Urinary bladder (tissue), 4 donors: Measurements from ENCODE around the gene EVA1C. TPM values are rescaled to one million over a fixed set of nuclear protein-coding genes. Genes with fewer than 3 reads are reported as not detected.
"Not testable (repeated sequence)": the region's sequence is repeated elsewhere in the genome, so short reads cannot be mapped to it uniquely, and the experiment has no call there.

Source experiments
- DNase-seq: peaks from one replicate; pipeline ENCODE4 v3.0.0-alpha.2; 2015; ENCODE audit errors: extremely low spot score
- H3K27ac ChIP-seq: one replicate; pipeline ENCODE4 v1.5.1; 2013; ENCODE audit warnings: low read depth, mild to moderate bottlenecking, moderate library complexity
- H3K36me3 ChIP-seq: one replicate; pipeline ENCODE4 v1.6.1; 2013; ENCODE audit warnings: mild to moderate bottlenecking, moderate library complexity; ENCODE audit not compliant: insufficient read depth
- H3K4me1 ChIP-seq: one replicate; pipeline ENCODE4 v1.6.1; 2013; ENCODE audit warnings: mild to moderate bottlenecking, moderate library complexity; ENCODE audit not compliant: insufficient read depth
- H3K4me3 ChIP-seq: one replicate; pipeline ENCODE4 v1.5.1; 2013; ENCODE audit warnings: low read depth, low read length
- WGBS: extraction: QIAGEN DNeasy Blood & Tissue Kit; methylation state at CpG from one replicate; pipeline ENCODE4 v1.1.7; 2013; 5-methylcytosine and 5-hydroxymethylcytosine counted together
- polyA plus RNA-seq: library from polyadenylated mRNA; stranded (reverse); fragments of 200-250 nt; gene quantifications from one replicate; pipeline ENCODE4 v1.2.3, GENCODE V29; 2013
- total RNA-seq: library from RNA; depleted of rRNA; stranded (reverse); fragments of >200 nt; gene quantifications from one replicate; pipeline ENCODE4 v1.2.3, GENCODE V29; 2014
- donor health status: healthy with polysubstance abuse.
- donor health status: healthy.

EVA1C gene
- total and polyA plus RNA-seq, 2 donors = 5.7 to 35.2 TPM

- Histone ChIP-seq H3K36me3 (no peaks in the 10 kb centered on the region), H3K4me3 (no peak overlapping the region), H3K4me1 (peaks cover 2% of the 10 kb centered on the region), H3K27ac (no peak overlapping the region)
- 41% methylated on average over 10 of the region's 10 CpGs for WGBS
- DNase-seq = no peak
These were observed 104.5 kb downstream of the EVA1C start for GRCh38 chr21:32516756-32517649.

GRCh38 chr21:32519945-32520874, 107.7 kb downstream of the EVA1C start:
- no peaks in the 10 kb centered on the region for H3K36me3 ChIP-seq
- H3K27ac ChIP-seq = peak overlapping the region; percentile 33
- no peak for DNase-seq
- H3K4me3 ChIP-seq = no peak overlapping the region
- 87% methylated on average over 12 of the region's 12 CpGs for WGBS
- peaks cover 2% of the 10 kb centered on the region for H3K4me1 ChIP-seq

GRCh38 chr21:32520875-32521735, 108.6 kb downstream of the EVA1C start:
- peak overlapping the region; percentile 33 for H3K27ac ChIP-seq
- WGBS = 36% methylated on average over 14 of the region's 14 CpGs
- DNase-seq = peak; percentile 21
- H3K36me3 ChIP-seq = no peaks in the 10 kb centered on the region
- H3K4me3 ChIP-seq = no peak overlapping the region
- H3K4me1 ChIP-seq = peaks cover 2% of the 10 kb centered on the region

GRCh38 chr21:32521736-32522355, 109.3 kb downstream of the EVA1C start:
- no peak for DNase-seq
- Histone ChIP-seq H3K27ac (no peak overlapping the region), H3K4me3 (no peak overlapping the region), H3K36me3 (no peaks in the 10 kb centered on the region), H3K4me1 (no peaks in the 10 kb centered on the region)
- WGBS = 82% methylated on average over 8 of the region's 8 CpGs

DNA sequence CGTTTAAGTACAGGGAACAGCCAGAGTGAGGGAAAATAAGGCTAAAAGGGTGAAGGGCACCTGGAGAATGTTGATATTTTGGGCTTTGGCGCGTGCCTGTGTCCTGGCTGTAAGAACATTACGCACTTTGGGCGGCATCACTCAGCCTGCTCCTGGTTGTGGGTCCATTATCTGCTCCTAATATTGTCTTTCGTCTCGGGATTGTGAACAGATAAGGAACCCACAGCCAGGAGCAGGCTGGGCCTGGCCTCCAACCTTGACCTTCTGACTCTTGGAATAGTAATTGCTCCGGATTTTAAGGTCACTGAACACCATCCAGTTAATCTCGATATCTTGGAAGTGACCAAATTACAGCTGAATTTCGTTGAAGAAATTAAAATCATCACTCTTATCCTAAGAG, 111.0 kb downstream of the EVA1C start:
- 84% methylated on average over 10 of the region's 10 CpGs for whole genome bisulfite sequencing
- no peaks in the 10 kb centered on the region for H3K4me1 ChIP-seq

DNA sequence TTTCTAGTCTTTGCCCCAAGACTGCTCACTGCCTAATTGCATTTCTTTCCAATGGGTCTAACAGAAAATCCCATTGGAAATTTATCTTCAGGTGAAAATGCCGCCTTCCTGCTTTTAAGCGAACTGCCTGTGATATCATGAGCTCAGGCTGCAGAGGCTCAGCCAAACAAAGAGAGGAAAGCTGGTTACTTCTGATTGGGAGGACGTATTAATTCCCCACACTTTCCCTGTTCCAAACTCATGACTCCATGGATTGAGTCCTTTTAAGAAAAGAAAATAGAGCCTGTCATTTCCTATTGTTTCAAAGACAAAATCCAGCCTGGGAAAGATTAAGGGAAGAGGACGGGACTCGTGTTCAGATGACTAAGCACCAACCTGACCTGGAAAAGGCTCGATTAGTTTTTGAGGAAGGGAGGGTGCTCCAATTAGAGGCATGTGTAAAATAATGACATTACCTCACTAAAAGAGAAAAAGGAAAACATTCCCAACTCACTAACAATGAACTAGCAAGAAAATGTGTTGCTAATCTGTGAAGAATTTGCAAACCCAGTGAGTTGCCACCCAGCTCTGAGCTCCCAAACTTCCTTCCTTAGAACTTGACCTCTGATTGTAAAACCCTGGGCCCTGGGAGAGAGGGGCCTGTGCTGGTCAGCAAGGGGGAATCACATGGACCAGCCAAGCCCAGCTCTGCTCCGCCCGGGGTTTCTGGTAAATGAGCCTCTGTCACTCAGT, 111.6 kb downstream of the EVA1C start:
- Histone ChIP-seq H3K36me3 (no peaks in the 10 kb centered on the region), H3K27ac (no peak overlapping the region), H3K4me1 (no peaks in the 10 kb centered on the region), H3K4me3 (no peak overlapping the region)
- WGBS = 68% methylated on average over 8 of the region's 8 CpGs
- DNase-seq = no peak

More for the DNA sequence above, 111.0 kb downstream of the EVA1C start:
- DNase-seq = no peak
- no peak overlapping the region for H3K27ac ChIP-seq
- no peak overlapping the region for H3K4me3 ChIP-seq
- H3K36me3 ChIP-seq = no peaks in the 10 kb centered on the region

DNA sequence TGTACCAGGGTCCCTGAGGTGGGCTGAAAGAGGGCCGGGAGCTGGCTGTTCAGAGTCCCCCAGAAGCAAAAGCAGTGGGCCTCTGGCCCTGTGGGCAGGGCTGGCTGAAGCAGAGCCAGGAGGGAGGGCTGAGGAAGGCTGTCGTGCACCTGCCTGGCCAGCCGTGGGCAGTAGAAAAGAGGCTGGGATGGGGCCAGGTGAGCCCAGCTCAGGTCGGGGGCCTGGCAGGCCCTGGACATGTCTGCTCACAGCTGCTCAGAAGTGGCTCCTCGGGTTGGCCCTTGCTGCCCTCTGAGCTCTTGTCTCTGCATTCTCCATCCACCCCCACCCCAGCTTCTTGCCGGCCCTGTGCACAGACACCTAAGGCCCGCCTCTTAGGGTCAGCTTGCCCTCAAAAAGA, 112.8 kb downstream of the EVA1C start:
- DNase-seq = no peak
- no peak overlapping the region for H3K4me3 ChIP-seq
- 80% methylated on average over 7 of the region's 7 CpGs for WGBS
- H3K36me3 ChIP-seq = no peaks in the 10 kb centered on the region
- no peak overlapping the region for H3K27ac ChIP-seq
- no peaks in the 10 kb centered on the region for H3K4me1 ChIP-seq

- no peak for DNase-seq
- Histone ChIP-seq H3K4me1 (no peaks in the 10 kb centered on the region), H3K36me3 (no peaks in the 10 kb centered on the region), H3K27ac (no peak overlapping the region), H3K4me3 (no peak overlapping the region)
- 89% methylated on average over 4 of the region's 4 CpGs for WGBS
These were observed 117.2 kb downstream of the EVA1C start for GRCh38 chr21:32529679-32530078.

- not testable (repeated sequence) for H3K27ac ChIP-seq, H3K4me1 ChIP-seq, DNase-seq, H3K4me3 ChIP-seq, H3K36me3 ChIP-seq
- 87% methylated on average over 7 of the region's 7 CpGs for whole genome bisulfite sequencing
These were observed 118.3 kb downstream of the EVA1C start for GRCh38 chr21:32530809-32531208.

GRCh38 chr21:32531561-32531960, 119.1 kb downstream of the EVA1C start:
- not testable (repeated sequence) for H3K27ac ChIP-seq, H3K4me1 ChIP-seq, DNase-seq, H3K4me3 ChIP-seq, H3K36me3 ChIP-seq
- 83% methylated on average over 3 of the region's 3 CpGs for WGBS

DNA sequence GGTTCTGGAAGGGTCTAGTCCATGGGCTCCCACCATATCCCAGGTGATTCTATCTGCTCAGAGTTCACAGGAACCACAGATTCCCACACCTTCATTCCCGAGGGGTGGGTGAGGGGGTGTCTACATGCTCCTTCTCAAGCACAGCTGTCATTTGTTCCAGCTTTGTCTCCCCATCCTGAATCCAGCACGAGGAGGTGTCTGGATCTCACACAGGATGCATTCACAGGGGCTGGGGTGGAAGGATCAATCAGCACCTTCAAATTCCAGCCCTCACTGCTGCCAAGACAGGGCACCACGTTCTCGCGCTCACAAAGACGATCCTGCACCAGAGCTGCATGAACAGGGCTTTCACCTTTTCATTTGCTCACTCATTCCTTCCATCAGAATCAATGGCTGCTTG, 120.1 kb downstream of the EVA1C start:
- WGBS = 70% methylated on average over 6 of the region's 6 CpGs
- DNase-seq = no peak
- no peaks in the 10 kb centered on the region for H3K36me3 ChIP-seq
- no peak overlapping the region for H3K4me3 ChIP-seq
- H3K4me1 ChIP-seq = no peaks in the 10 kb centered on the region
- no peak overlapping the region for H3K27ac ChIP-seq

GRCh38 chr21:32533053-32533452, 120.5 kb downstream of the EVA1C start:
- H3K4me3 ChIP-seq = no peak overlapping the region
- 86% methylated on average over 4 of the region's 4 CpGs for WGBS
- H3K27ac ChIP-seq = no peak overlapping the region

More at GRCh38 chr21:32533053-32533452, 120.5 kb downstream of the EVA1C start:
- no peaks in the 10 kb centered on the region for H3K4me1 ChIP-seq
- H3K36me3 ChIP-seq = no peaks in the 10 kb centered on the region
- DNase-seq = no peak
